DND-41 (cell line): ENCODE measurements around the gene BTN3A1.
"Not testable (repeated sequence)": the region's sequence is repeated elsewhere in the genome, so short reads cannot be mapped to it uniquely, and the experiment has no call there.

Source experiments
- CTCF ChIP-seq: IDR thresholded peaks from 2 replicates; pipeline ENCODE4 v1.5.1; 2012; ENCODE audit warnings: borderline replicate concordance, low read length, moderate library complexity, mild to moderate bottlenecking; ENCODE audit not compliant: poor library complexity, severe bottlenecking; ENCODE audit errors: extremely low read depth
- EZH2 ChIP-seq: IDR thresholded peaks from 3 replicates; pipeline ENCODE4 v1.6.1; 2012; ENCODE audit warnings: borderline replicate concordance, low read depth, mild to moderate bottlenecking, moderate library complexity, low read length, inconsistent platforms; ENCODE audit not compliant: severe bottlenecking

- not testable (repeated sequence) for TF ChIP-seq CTCF, EZH2
These were observed 16.0 kb downstream of the BTN3A1 start for GRCh38 chr6:26418077-26418476.
